Activated naive CD4-positive, alpha-beta T cell treated with anti-CD3 and anti-CD28 coated beads, Interleukin-2, amount 50 U/mL, for 16 hours (primary cell): Measurements from ENCODE around the gene PRICKLE2.
"Not testable (repeated sequence)": the region's sequence is repeated elsewhere in the genome, so short reads cannot be mapped to it uniquely, and the experiment has no call there.

Experiments
- DNase-seq: peaks from one replicate; pipeline ENCODE4 v3.0.0-alpha.2; 2020

The PRICKLE2 gene

DNA sequence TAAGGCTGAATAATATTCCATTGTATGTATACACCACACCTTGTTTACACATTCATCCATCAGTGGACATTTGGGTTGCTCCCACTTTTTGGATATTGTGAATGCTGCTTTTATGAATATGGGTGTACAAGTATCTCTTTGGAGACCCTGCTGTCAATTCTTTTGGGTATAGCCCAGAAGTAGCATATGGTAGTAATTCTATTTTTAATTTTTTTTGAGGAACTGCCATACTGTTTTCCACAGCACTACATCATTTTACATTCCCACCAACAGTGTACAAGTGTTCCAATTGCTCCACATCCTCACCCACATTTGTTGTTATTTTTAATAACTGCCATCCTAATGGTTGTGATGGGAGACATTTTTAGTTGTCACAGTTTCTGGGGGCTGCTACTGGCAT, 132.1 kb downstream of the PRICKLE2 start:
- DNase-seq, result no peak

DNA sequence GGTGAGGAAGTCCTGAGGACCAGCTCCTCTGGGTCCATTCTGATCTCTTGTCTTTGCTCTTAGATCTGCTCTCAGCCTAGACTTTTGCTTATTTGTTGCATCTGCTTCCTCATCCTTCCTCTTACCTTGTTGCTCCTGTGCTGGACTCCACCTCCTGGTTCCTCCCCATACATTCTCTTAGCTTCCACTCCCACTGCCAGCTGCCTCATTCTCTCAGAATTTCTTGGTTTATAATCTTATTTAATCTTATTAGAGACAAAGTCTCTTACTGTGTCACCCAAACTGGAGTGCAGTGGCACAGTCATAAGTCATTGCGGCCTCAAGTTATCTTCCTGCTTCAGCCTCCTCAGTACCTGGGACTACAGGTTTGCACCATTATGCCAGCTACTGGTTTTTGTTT, 133.8 kb downstream of the PRICKLE2 start:
- DNase-seq, result no peak

DNA sequence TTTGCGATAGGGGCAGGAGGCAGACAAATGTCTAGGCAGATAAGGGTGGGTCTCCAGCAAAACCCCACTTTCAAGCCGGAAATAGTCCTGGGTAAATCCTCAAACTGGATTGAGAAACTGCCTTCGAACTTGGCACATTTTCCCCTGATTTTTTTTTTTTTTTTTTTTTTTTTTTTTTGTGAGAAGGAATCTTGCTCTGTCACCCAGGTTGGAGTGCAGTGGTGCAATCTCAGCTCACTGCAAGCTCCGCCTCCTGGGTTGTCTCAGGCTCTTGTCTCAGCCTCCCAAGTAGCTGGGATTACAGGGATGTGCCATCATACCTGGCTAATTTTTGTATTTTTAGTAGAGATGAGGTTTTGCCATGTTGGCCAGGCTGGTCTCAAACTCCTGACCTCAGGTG, 135.9 kb downstream of the PRICKLE2 start:
- not testable (repeated sequence) for DNase-seq

DNA sequence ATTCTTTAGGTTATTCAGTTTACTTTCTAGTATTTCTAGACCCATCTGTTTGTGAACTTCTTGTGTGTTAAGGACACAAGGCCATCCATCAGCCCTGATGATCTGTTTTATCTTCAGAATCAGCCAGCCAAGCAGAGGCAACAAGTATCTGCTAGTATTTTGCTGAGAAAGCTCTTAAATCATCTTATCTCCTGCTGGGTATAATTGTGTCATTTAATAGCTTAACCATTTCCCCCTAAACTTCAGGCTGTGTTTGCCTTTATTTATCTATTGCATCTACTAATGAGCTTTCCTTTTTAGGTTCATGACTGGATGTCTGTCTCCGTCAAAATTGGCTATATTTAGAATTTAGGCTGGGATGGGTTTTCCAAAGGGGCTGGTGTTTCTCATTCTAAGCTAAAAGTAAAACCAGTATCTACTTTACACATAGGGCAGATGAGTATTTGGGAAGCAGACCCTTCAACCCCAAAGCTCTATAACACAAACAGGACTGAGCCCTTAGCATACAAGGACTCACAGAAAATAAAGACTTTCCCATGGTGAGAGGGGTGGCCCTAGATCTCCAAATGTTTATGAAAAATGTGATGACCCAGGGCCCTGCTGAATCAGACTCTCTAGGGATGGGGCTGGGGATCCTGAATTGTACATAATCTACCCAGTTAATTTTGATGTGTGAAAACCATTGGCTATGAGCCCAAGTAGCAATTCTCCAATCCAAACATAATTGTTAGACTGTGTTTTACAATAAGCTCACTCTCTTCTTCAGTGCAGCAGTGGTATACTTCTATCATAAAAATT, 136.7 kb downstream of the PRICKLE2 start:
- no peak for DNase-seq

DNA sequence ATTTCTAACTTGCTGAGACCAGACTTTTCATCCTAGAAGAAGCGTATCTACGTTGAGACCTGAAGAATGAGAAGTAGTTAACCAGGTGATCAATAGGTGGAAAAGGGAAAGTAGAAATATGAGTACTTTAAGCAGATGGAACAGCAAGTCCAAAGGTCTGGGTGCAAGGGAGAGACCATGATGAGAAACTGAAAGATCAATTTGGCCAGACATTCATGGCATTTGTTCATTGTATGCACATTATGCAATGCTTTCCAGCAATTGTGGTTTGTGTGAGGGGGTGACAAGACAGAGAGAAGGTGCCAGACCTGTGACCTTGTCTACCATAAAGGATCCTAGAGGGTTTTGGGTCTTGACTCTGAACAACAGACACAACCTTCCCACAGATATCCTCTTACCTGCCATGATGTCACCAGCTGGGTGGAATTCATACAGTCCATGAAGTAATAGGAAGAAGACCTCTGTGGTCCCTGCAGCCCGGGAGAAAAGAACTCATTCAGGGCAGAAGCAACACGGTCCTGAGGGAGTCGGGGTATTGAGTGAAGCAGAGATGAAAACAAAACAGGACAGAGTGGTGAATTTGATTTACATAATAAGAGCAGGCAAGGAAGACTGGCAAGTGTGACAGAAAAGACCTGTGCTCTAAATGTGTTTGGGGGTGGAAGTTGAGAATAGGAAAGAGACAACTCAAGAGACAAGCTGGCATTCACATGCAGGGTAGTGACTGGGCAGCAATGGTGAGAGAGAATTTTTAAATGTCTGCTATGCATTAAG, 138.6 kb downstream of the PRICKLE2 start:
- DNase-seq, result no peak

DNA sequence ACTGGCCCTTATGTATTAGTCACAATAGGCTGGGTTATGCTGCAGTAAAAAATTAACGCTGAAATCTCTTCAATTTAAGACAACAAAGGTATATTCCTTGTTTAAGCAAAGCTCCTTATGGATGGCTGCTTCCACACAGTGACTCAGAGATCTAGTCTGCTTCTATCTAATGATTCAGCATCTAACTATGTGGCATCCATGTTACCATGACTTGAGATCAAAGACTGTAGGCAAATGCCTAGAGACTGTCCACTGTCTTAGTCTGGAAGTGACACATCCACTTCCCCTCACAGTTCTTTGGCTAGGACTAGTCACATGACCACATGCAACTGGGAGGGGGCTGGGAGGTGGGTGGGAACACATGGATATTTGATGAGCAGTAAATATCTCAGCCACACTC, 140.6 kb downstream of the PRICKLE2 start:
- DNase-seq, result no peak

DNA sequence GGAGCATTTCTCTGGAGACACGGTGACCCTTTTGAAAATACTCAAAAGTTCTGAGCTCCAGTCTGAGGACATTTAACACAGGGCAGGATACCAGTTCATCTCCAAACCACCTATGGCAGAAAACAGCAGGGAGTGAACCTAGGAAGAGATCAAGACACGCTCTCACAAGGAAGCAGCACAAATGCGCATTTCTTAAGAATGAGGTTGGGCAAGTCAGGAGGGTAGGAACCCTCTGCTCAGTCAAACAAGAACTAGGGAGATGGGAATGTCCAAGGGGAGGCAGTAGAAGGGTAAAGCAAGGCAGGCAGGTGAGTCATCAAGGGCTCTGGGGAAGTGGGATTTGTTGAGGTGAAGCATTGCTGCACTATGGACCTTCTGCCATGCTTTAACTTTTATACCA, 141.7 kb downstream of the PRICKLE2 start:
- DNase-seq, result no peak

DNA sequence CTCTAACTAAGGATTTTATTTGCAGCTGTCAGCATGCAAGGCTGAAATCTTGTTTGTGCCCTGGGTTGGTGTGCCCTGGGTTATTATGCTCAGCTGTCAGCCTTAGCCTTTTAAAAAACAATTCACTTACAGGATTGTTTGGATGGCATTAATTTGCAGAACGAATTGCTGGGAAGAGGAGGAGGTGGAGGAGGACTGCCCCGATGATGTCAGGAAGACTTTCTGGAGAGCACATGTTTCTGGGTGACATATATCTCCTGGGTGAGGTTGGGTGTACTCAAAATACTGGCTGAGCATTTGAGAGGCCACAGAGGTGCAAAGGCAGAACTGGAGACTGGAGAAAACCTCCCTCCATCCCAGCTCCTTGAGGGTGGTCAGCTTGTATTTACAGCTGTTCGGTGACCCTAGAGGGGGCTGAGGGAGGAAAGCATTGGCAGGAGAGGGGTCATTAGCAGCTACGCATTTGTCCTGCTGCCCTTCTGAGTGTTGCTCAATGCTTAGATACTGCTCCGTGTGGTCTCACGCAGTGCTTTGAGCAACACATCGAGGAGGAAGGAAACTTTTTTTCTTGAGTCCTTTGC, 142.2 kb downstream of the PRICKLE2 start:
- DNase-seq, result no peak

DNA sequence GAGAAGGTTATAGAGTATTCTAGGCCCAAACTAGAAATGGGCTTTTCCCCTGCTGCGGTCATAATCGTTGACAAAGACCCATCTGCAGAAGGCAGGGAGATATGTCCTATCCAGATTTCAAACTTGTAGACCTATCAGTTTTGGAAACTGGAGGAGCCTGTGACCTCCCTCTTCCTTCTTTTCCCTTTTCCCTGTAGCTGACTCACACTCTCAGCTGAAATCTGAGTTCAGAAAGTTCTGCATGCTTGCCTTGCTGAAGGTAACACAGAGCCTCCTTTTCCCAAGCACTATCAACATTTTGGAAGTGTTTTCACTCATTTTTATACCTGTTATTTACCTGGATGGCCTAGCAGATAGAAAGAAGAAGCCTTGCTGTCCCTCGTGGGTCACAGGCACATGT, 142.9 kb downstream of the PRICKLE2 start:
- DNase-seq, result no peak

DNA sequence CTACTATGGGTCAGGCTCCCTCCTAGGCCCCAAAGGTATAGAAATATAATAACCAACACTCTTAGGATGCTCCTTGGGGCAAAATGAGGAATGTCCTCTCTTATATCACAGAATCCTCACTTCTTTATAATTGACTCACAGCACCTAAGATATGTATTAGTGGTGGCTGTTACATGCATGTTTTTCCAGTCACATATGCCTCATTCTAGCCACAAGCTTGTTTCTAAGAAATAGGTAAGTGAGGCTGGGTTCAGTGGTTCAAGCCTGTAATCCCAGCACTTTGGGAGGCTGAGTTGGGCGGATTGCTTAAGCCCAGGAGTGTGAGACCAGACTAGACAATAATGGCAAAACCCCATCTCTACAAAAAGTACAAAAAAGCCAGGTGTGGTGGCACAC, 144.0 kb downstream of the PRICKLE2 start:
- no peak for DNase-seq

DNA sequence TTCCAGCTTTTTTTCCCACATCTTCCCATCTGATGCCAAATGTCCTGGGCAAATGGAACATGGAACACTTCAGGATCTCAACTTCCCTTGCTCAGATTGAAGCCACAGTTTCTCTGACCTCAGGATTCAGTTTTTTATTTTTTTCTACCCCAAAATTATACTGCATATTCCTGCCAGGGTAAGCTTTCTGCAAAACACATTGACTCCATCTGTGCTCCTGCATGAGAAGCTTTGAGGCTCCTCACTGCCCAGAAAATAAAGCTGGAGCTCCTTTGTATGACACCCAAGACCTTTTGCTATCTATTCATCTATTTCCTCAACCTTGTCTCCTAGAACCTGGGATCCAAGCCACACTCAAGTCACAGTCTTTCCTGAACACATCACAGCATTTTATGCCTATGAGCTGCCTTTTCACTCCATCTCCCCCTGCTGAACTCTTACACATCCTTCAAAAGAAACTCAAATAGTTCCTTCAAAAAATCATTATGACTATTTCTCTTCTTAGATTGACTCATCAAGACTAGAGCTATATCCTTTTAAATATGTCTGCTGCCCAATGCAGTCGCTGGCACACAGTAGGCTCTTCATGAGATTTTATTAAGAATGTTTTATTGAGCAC, 144.5 kb downstream of the PRICKLE2 start:
- DNase-seq, result no peak

DNA sequence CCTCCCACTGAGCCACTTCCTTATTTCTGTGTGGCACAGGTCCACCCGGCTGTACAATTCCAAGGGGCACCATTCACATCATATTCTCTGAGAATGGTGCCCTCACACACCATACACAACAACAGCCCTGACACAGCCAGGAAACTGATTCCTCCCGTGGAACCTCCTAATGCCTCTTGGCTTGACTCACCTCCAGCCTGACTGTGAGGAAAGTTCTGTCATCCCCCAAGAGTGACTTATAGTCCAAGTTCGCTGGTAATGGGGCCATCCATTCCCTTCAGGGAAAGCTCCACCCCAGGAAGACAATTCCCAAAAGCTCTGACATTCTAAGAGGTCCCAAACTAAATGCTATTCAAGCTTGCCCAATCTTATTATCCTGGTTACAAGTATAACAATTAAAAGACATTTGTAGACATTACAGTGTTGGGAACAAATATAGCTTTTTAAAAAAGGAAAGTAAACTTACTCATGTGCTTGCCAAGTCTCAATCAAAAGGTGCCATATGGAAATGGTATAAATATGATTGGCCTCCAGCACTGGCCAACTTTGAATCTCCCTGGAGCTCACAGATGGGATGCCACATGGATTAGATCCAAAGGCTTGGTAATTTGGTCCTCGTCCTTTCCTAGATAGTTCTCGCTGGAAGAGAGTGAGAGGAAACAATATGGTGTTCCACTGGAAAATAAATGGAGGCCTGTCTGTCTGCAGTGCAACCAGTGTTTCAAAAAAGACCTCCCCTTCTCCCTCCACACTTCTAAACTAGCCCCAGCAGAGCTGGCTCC, 145.7 kb downstream of the PRICKLE2 start:
- DNase-seq, result no peak

DNA sequence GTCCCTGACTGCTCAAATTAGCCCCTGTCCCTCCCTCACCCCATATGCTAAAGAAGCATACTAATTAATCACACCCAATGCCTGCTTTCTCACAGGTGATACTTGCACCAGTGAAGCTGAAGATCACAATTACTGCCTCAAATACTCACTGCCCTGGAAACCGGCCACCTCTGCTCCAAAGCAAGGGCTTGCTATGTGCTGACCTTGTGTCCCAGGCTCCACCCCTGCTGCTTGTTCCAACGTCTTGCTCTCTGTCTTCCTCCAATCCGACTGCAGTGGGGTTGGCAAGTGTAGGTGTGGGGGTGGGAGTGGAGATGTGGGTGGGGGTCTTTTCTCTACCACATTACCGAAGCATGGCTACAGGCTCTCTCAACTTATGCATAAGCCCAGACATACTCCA, 146.3 kb downstream of the PRICKLE2 start:
- no peak for DNase-seq

DNA sequence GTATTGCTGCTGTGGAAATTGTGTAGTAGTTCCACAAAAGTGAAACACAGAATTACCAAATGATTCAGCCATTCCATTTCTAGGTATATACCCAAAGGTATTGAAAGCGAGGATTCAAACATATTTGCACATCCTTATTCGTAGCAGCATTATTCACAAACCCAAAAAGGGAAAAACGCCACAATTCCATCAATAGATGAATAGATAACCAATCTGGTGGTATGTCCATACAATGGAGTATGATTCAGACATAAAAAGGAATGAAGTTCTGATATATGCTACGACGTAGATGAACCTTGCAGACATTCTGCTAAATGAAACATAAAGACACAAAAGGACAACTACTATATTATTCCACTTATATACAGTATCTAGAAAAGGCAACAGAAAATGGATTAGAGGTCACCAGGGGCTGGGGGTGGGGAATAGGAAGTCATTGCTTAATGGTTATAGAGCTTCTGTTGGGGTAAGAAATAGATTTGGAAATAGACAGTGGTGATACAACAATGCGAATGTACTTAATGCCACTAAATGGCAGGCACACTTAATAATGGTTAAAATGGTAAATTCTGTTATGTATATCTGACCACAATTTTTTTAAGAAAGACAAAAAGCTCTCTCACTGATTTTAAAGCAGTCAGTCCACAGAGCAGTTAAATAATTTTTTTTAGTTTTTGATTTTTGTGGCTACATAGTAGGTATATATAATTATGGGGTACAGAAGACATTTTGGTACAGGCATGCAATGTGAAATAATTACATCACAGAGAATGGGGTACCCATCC, 150.2 kb downstream of the PRICKLE2 start:
- no peak for DNase-seq

DNA sequence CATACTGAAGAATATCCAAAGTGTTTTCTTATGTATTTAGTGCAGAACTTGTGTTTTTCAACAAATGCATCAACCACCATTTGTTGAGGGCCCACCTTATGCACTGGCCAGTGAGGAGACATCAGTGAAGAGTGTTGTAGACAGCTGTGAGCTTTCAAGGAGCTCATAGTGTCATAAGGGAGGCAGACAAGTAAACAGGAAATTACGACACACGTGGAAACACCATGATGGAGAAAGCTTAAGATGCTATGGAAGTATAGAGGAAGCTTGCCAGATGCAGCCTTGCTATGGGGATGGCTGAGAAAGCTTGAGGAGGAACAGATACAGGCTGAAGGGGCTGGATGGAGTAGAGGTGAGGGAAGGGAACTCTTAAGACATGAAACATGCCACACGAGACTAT, 151.2 kb downstream of the PRICKLE2 start:
- no peak for DNase-seq

DNA sequence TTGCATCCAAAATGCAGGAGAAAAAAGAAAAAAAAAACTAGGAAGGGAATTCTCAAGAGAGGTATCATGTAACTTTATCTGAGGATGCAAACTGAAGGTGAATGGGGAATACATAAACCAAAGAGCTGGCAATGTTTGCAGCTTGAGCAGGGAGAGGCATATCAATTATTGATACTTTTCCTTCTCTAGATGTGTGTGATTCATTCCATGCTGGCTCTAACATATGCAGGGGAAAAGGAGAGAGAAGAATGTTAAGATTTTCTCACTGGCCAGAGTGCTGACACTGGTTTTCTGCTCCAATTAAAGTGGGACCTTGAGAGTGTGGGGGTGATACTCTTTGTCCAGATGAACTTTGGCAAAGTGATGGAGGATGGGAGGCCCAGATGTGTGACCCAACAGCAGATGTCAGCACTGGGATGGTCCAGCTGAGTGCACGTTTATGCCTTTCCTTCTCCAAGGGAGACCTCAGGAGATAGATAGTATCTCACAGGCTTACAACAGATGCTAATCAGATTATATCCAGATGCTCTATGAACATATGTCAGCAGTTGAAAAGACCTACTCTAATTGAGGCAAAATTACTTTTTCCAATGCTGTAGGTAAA, 152.0 kb downstream of the PRICKLE2 start:
- DNase-seq, result no peak

DNA sequence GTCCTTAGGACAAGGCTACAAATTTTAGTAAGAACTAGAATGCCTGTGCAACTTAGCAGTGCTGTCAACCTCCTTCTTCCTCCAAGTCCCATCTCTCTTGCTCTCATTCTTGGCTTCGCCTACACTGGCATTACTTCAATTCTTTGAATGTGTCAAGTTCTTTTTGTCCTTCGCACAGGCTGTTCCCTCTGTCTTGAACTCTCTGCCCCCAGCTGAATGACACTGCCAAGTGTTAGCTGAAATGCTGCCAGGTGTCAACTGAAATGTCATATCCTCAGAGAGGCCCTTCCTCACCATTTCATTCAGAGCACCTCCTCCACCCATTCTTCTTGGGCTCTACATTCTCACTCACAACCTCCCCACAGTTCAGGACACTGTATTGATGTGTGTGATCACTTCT, 153.1 kb downstream of the PRICKLE2 start:
- no peak for DNase-seq

DNA sequence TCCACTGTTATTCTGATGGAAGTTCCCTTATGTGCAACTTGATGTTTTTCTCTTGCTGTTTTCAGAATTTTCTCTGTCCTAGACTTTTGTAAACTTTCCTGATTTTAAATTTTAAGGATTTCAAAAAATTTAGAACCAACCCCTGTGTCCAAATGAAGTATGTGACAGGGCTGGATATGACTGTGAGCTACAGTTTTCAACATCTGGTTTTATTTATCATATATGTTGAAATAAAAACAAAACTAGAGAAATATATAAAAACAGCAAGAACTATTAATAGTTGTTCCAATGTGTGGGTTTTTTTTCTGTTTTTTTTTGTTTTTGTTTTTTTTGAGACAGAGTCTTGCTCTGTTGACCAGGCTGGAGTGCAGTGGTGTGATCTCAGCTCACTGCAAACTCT, 154.6 kb downstream of the PRICKLE2 start:
- DNase-seq, result no peak

DNA sequence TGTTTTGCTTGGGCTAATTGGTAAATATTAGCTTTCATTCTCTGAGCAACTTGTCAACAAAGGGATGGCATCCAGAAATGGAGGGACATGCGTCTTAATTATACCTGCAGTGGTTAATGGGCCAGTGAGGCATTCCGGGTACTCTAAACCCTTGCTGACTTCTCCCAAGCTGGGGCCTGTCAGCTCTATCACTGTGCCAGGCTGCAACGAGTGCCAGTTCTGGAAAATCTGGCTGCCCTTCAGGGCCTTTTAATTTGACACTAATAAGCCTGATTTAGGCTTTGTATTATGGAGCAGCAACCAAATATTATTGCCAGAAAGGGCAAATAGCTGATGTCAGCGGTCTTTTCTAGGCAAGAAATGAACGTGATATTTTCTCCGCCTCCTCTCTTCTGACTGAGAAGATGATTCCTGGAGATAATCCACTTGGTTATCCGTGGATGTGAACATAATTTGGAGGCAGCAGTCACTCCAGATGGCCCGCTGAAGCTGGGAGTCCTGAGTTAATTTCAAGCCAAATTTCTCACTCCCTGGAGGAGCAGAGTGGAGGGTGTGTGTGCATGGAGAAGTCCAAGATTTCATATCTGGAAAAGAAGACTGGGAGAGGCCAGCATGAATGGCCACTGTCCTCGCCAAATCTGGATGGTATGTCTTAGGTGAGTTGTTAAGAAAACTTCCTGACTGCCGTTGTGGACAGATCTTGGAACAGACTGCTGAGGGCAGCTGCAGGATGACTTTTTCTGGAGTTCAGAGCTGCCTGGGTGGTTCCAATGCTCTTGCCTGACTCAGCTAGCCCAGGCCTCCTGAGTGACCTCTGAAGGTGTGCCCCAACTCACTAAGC, 157.5 kb downstream of the PRICKLE2 start:
- DNase-seq, result no peak

DNA sequence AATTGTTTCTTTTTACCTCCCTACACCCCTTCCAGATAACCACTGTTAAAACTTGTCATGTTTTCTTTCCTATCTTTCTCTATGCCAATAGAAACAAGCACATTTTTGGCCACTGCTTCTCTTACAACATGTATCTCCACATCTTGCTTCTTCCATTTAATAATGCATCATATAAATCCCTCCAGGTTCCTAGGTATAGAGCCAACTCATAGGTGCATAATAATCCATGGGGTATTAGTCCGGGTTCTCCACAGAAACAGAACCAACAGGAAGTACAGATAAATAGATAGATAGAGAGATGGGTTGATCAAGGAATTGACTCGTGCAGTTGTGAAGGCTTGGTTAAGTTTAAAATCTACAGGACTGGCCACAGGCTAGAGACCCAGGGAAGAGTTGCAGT, 160.5 kb downstream of the PRICKLE2 start:
- no peak for DNase-seq
